Right lobe of liver (tissue), 4 donors: ENCODE results near the gene SCAMP4.
"Not testable (repeated sequence)": the region's sequence is repeated elsewhere in the genome, so short reads cannot be mapped to it uniquely, and the experiment has no call there.

ENCODE experiments used
- CTCF ChIP-seq, 4 donors: fragments of 200-600 bp in 3 of 4; fragments of 450-650 bp in 1 of 4; IDR thresholded peaks; one replicate each; pipeline versions ENCODE4 v1.5.1 to v1.8.0; 2016 to 2022; ENCODE audit warnings: antibody characterized with exemption in 4 of 4, mild to moderate bottlenecking in 2 of 4
- POLR2A ChIP-seq: fragments of 450-650 bp; IDR thresholded peaks from one replicate; pipeline ENCODE4 v1.6.1; 2017; ENCODE audit warnings: antibody characterized with exemption, mild to moderate bottlenecking
- donor health status: DM: no; HTN: no; CAD: no.
- donor health status: DM: no; HTN: no; CAD: no.
- donor health status: DM: no; HTN: yes; CAD: no.

DNA sequence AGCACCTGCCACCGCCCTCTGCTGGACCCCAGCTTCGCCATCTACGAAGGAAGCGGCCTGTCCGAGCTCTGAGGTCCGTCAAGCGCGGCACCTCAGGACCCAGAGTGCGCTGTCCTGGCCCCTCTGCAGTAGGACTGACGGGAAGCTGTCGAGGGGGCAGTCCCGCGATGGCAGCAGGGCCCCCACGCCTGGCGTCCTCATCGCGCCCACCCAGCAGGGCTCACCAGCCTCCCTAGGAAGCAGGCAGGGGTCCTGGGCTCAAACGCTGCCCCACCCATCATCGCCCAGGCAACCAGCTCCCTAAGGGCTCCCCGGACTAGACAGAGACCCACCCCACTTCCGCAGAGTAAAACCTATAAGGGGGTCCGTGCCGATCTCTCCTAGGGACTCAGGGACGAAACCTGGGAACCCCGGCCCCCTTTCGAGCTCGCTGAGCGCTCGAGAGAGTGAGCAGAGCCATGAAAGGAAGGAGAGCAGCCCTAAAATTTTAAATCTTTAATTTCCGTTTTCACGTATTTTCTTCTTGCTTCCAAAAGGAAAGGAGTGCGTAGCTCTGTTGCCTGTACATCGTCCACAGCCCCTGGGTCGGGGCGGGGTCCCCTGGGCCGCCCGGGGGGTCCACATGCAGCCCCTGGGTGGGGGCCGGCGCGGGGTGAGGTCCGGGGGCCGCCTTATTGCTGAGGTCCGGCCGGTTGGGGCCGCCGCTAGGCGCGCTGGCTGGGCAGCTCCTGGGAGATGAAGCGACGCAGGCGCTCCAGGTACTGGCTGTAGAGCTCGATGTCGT, 28.5 kb upstream of the SCAMP4 start:
- TF ChIP-seq CTCF (IDR thresholded peaks at IDR 0.05); POLR2A: not testable (repeated sequence)
